Measurements from ENCODE around the gene PRRT1.

DNA sequence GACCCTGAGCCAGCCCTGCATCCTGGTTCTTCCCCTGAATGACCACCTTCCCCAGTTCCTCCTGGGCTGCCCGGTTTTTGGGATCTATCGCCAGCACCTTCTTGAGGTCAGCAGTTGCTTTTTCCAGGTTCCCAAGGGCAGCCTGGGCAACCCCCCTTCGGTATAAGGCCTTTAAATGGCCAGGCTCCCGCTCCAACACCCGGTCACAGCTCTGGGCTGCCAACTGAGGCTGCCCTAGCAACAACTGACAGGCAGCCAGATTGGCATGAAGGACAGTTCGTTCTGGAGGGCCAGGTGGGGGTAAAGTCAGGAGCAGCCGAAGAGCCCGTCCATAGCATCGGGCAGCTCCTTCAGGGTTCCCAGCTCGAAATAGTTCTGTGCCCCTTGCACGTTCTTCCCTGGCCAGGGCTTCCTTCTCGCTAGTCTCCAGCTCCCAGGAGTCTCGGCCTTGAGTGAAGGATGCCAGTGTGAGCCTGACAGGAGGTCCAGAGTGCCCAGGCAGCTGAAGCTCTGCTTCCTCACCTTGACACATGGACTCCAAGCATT is 22.9 kb downstream of the PRRT1 start:
- TF ChIP-seq EZH2phosphoT487 (IDR thresholded peaks at IDR 0.05; ENCODE audit: insufficient read depth, low read depth), result no peak
- no peak for TF ChIP-seq EZH2 (IDR thresholded peaks at IDR 0.05; ENCODE audit: insufficient read depth, poor library complexity, severe bottlenecking)
